ENCODE data around the gene KRT6B.

KRT6B gene

GRCh38 chr12:52436000-52436827 lies 15.7 kb downstream of the KRT6B start:
- no peak for DNase-seq (ENCODE audit: low read depth in 3 of 3)

- DNase-seq (ENCODE audit: low read depth in 3 of 3) = no peak
Observed at GRCh38 chr12:52435659-52435999, 16.3 kb downstream of the KRT6B start.

GRCh38 chr12:52434760-52435530 lies 17.0 kb downstream of the KRT6B start:
- DNase-seq (ENCODE audit: low read depth in 3 of 3) = no peak

- no peak for DNase-seq (ENCODE audit: low read depth in 3 of 3)
Observed at GRCh38 chr12:52434081-52434733, 17.7 kb downstream of the KRT6B start, which contains the start of gene KRT75. Gene KRT75 (minus strand): TSS chr12:52434371. CDS start chr12:52434304, 67 bp downstream.

GRCh38 chr12:52433501-52434080 lies 18.4 kb downstream of the KRT6B start:
- no peak for DNase-seq (ENCODE audit: low read depth in 3 of 3)

GRCh38 chr12:52432559-52433207 lies 19.3 kb downstream of the KRT6B start:
- no peak for DNase-seq (ENCODE audit: low read depth in 3 of 3)

- no peak for DNase-seq (ENCODE audit: low read depth in 3 of 3)
Observed at GRCh38 chr12:52428121-52428520, 23.8 kb downstream of the KRT6B start.

GRCh38 chr12:52427083-52427482 lies 24.9 kb downstream of the KRT6B start:
- DNase-seq (ENCODE audit: low read depth in 3 of 3) = no peak

GRCh38 chr12:52426034-52426433 lies 25.9 kb downstream of the KRT6B start:
- DNase-seq (ENCODE audit: low read depth in 3 of 3) = no peak

- DNase-seq (ENCODE audit: low read depth in 3 of 3) = no peak
Observed at GRCh38 chr12:52425466-52425865, 26.5 kb downstream of the KRT6B start.

- no peak for DNase-seq (ENCODE audit: low read depth in 3 of 3)
Observed at GRCh38 chr12:52423661-52424500, 28.1 kb downstream of the KRT6B start.

GRCh38 chr12:52423035-52423434 lies 28.9 kb downstream of the KRT6B start:
- no peak for DNase-seq (ENCODE audit: low read depth in 3 of 3)

GRCh38 chr12:52419656-52420055 lies 32.3 kb downstream of the KRT6B start:
- DNase-seq (ENCODE audit: low read depth in 3 of 3) = no peak

- no peak for DNase-seq (ENCODE audit: low read depth in 3 of 3)
Observed at GRCh38 chr12:52418576-52419110, 33.3 kb downstream of the KRT6B start.

GRCh38 chr12:52417740-52418139 lies 34.2 kb downstream of the KRT6B start:
- DNase-seq (ENCODE audit: low read depth in 3 of 3) = no peak

GRCh38 chr12:52416795-52417194 lies 35.2 kb downstream of the KRT6B start:
- DNase-seq (ENCODE audit: low read depth in 3 of 3) = no peak

- no peak for DNase-seq (ENCODE audit: low read depth in 3 of 3)
Observed at GRCh38 chr12:52415870-52416750, 35.8 kb downstream of the KRT6B start.

GRCh38 chr12:52414936-52415335 lies 37.0 kb downstream of the KRT6B start:
- DNase-seq (ENCODE audit: low read depth in 3 of 3) = no peak

- no peak for DNase-seq (ENCODE audit: low read depth in 3 of 3)
Observed at GRCh38 chr12:52413782-52414345, 38.1 kb downstream of the KRT6B start.

Data from stimulated activated CD4-positive, alpha-beta T cell treated with anti-CD3 and anti-CD28 coated beads, TNF-alpha, amount 100 ng/mL, for 48 hours (primary cell).